GM18909 (cell line): ENCODE data around the gene PRKCA.

Experiments
- ATAC-seq: cut with Tn5 transposase; IDR thresholded peaks from one replicate; pipeline ENCODE4 v1.9.1; 2021; ENCODE audit warnings: mild to moderate bottlenecking; ENCODE audit not compliant: unreplicated experiment, poor library complexity

The PRKCA gene

DNA sequence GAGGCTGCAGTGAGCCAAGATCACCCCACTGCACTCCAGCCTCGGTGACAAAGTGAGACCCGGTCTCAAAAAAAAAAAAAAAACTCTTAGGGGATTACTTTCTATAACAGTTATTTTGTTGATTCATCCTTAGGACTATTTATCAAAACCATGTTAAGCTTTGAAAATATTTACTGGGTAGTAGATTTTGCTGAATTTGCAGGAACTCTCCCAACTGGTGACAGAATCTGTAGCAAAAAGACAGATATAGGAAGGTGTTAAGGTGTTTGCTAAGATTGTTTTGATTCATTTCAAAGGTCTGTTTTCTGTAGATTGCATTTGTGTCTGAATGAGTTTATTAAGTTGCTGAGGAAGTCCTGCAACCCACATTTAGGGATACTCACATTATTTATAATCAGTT, 192.6 kb downstream of the PRKCA start:
- ATAC-seq: no peak

DNA sequence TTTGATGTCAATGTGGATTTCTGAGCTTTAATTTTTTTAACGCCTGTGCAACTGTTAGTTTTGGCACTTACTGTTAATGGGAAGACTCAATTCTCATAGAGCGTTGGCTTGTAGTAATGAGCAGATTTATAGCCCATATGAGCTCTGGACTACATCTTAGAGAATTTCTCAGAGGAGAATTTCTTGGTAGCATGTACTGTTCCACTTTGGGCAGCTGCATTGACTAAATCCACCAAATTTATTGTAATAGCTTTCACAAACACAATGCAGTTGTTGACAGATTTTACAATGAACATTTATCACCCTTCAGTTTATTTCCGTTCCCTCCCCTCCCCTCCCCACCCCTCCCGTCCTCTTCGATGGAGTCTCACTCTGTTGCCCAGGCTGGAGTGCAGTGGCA, 193.9 kb downstream of the PRKCA start:
- ATAC-seq: no peak

DNA sequence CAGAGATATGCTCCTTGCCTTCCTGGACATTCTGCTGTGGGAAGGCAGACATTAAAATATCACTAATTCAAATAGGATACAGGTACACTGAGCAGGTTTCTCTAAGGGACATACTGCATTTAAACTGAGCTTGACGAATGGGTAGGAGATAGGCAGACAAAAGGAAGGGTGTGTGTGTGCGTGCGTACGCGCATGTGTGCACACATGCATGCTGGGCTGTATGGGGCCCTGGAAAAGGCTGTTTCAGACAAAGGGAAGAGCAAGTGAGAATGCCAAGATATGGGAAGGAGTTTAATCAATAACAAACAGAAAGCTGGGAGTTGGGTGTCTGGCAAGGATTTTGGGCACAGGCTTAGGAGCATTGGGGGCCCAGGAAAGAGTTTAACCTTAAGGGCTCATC, 196.2 kb downstream of the PRKCA start:
- no peak for ATAC-seq

GRCh38 chr17:66506641-66507040, 204.2 kb downstream of the PRKCA start:
- no peak for ATAC-seq

DNA sequence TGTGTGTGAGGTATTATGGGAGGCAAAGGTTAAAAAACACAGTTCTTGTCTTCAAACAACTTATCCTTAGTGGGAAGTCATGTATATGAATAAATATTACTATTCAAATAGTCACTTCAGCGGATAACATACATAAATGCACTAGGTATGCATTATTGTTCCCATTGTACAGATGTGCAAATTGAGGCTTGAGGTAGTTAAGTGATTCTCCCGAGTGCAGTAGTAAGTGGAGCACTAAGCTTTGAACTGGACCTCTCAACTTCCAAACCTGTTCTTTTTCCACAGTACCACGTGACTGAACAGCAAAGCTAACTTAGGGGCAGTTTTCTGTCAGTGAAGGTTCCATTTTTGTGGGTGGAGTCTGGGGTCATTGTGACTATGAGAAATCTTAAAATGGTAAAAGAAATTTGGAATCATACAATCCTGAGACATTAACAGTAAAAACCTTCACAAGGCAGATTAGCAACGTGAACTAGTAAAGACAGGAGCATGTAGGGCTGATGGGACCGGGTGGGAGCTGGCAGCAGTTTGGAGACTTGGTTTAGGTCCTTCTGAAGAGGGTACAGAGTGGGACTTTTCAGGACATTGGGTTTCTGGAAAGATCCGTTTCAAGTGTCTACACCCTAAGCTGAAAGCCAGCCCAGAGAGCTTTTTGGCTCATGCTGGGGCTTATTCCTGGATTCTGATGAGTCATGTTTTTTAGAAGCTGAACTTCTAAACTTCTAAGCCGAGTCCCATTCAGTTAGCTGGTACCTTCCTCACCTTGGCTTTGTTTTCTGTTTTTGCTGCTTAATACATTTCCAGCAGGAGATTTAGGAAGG, 204.9 kb downstream of the PRKCA start:
- no peak for ATAC-seq

GRCh38 chr17:66507982-66508760, 205.8 kb downstream of the PRKCA start:
- ATAC-seq: no peak

DNA sequence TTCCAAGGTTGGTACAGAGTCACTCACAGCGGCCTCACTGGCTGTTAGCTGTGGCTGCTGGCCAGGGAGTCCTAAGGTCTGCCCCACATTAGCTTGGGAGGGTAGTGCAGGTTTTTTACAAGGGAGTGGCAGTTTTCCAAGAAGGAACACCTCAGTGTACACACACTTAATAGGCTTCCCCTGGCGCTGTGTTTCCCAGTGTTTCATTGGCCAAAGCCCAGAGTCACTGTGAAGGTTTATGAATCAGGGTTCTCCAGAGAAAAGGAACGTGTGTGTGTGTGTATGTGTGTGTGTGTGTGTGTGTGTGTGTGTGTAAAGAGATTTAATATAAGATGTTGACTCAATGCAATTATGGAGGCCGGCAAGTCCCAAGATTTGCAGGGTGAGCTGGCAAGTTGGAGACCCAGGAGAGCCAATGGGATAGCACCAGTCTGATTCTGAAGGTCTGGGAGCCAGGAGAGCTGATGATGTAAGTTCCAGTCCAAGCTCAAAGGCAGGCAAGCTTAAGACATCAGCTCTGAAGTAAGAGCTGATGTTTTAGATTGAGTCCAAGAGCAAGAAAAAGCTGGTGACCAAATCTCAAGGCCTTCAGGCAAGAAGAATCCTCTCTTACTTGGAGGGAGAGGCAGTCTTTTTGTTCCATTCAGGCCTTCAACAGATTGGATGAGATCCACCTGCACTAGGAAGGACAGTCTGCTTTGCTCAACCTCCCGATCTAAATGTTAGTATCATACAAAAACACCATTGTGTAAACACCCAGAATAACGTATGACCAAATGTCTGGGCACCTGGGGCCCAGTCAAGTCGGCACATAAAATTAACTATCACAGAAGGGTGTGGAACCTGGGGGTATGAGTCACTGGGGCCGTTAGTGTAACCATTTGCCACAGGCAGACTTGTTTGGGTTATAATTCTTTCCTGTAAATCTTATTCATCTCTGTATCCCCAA, 206.8 kb downstream of the PRKCA start:
- ATAC-seq: no peak

DNA sequence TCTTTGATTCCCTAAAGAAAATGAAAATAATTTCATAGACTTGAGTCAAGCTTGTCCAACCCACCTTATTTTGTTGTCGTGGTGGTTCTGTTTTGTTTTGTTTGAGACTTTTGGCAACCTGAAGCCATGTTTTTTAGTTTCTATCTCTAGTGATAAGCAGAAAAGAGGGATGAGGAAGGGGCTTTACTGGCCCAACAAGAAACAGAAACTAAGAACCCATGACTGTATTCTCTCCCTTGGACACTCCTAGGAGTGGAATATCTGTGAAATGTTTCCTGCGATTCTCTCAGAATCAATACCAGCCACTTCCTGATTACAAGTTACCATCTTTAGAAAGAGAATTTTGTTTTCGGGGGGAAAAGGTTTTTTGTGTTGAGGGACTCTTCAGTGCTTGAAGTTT, 207.5 kb downstream of the PRKCA start:
- no peak for ATAC-seq

DNA sequence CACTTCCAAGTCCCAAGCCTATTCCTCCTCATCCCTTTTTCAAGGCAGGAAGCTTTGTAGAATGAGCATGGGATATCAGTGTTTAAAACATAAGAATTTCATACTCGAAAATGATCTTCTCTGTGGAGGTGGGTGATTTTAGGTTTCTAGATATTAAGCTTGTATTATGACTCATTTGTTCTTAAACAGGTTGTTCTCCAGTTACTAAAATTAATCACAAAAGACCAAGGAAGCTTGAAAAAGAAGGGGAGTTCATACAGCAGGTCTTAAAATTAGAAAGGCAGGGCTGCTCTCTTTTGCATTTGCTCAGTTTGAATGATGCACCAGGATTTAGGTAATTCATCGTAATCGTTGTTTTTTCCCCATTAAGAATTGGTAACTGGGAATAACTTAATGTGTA, 208.7 kb downstream of the PRKCA start:
- ATAC-seq: no peak

- ATAC-seq: no peak
These were observed 211.9 kb downstream of the PRKCA start for GRCh38 chr17:66514227-66514806.

DNA sequence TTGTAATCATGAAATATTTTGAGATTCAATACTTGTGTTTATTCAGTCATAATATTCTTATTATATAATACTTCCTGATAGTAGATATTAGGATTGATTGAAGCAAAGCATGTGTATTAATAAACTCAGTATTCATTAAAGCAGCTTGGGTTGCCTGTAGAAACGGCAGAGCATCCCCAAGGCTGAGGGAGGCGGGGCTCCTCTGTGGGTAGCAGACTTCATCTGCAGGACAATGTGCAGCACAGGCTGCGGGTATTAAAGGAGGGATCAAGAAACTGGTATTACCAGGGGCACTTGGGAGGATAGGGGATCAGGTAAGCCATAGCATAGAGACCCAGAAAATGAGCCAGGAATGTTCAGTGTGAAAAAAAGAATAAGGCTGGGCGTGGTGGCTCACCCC, 213.6 kb downstream of the PRKCA start:
- ATAC-seq: no peak

DNA sequence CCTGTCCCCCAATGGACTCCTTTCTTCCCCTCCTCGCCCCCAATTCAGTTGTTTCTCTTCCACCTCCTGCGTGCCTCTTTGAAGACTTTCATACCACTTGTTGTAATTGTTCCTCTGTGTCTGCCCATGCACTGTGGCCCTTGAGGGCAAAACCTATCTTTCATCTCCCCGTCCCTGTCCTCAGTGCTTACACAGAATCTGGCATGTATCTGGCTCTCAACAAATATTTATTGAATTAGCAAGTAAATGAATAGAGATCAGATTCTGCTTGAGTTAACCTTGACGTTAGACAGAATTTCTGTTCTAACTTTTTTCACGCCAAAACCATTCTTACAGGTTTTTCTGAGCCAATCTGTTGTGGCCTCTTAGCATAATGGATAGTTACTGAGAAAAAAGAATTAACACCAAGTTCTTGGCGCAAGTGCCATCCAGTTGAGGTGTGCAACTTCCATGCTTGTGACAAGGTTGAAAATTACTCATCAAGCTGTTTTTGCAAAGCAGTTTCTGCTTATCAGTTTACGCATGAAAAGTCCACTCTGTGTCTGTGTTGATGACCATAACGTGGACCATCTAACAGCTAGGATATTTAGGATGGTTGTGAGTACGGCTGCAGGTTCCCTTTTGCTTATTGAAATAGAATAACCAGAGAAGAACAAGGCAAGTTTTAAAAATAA, 215.1 kb downstream of the PRKCA start:
- ATAC-seq: no peak

DNA sequence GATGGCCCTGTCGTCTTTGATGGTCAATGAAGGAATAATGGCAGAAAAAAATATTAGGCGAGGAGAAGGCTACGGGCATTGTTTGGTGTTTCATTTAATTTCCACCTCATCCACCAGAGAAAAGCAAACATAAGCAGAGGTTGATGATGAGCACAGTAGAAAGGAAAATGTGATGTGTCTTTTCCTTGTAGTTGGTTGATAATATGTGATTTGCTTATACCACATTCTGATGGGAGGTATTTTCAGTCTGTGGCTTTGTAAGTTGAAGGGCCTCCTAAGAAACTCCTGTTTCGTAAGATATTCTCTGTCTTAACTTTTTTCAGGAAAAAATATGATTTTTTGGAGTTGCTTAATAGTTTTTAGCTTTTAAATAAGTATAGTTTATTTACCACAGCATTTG, 215.7 kb downstream of the PRKCA start:
- ATAC-seq: no peak

- no peak for ATAC-seq
These were observed 216.3 kb downstream of the PRKCA start for GRCh38 chr17:66518677-66519076.

GRCh38 chr17:66519154-66519553, 216.7 kb downstream of the PRKCA start:
- ATAC-seq: no peak

GRCh38 chr17:66520999-66521398, 218.6 kb downstream of the PRKCA start:
- ATAC-seq: no peak

- no peak for ATAC-seq
These were observed 220.3 kb downstream of the PRKCA start for GRCh38 chr17:66522591-66523272.

GRCh38 chr17:66523378-66524200, 221.2 kb downstream of the PRKCA start:
- no peak for ATAC-seq
